Loucy (cell line): ENCODE results near the gene MARCKSL1.
A peak's percentile ranks its signal among the peaks of the same experiment; 100 is the strongest.

Experiments
- H2AFZ ChIP-seq: fragments of 200-600 bp; sonication (generic); 2 replicates; pipeline ENCODE4 v1.6.0; 2016; ENCODE audit warnings: antibody characterized with exemption, mild to moderate bottlenecking, low read length, moderate library complexity
- H3F3A ChIP-seq: fragments of 200-600 bp; 2 replicates; pipeline ENCODE4 v1.6.0; 2016; ENCODE audit warnings: antibody characterized with exemption, low read depth, mild to moderate bottlenecking
- H3K27me3 ChIP-seq: fragments of 200-600 bp; sonication (generic); 2 replicates; pipeline ENCODE4 v1.6.1; 2014; ENCODE audit warnings: low read length, mild to moderate bottlenecking; ENCODE audit not compliant: insufficient read depth, poor library complexity, severe bottlenecking
- H3K36me3 ChIP-seq: fragments of 200-600 bp; sonication (generic); 2 replicates; pipeline ENCODE4 v1.6.1; 2016; ENCODE audit warnings: low read length; ENCODE audit not compliant: insufficient read depth
- H3K4me1 ChIP-seq: fragments of 200-600 bp; sonication (generic); 2 replicates; pipeline ENCODE4 v1.5.1; 2014; ENCODE audit warnings: low read length, mild to moderate bottlenecking; ENCODE audit not compliant: insufficient read depth, poor library complexity, severe bottlenecking
- H3K4me2 ChIP-seq: fragments of 200-600 bp; sonication (generic); 2 replicates; pipeline ENCODE4 v1.6.0; 2014; ENCODE audit warnings: antibody characterized with exemption, low read length, low read depth, mild to moderate bottlenecking; ENCODE audit not compliant: poor library complexity, severe bottlenecking
- H3K4me3 ChIP-seq: fragments of 200-600 bp; sonication (generic); 2 replicates; pipeline ENCODE4 v1.5.1; 2014; ENCODE audit warnings: low read length, mild to moderate bottlenecking, mixed read lengths; ENCODE audit not compliant: poor library complexity, severe bottlenecking
- H3K79me2 ChIP-seq: fragments of 200-600 bp; sonication (generic); 2 replicates; pipeline ENCODE4 v1.6.1; 2014; ENCODE audit warnings: low read length; ENCODE audit not compliant: insufficient read depth
- H3K9ac ChIP-seq: fragments of 200-600 bp; sonication (generic); 2 replicates; pipeline ENCODE4 v1.6.0; 2014; ENCODE audit warnings: mild to moderate bottlenecking, low read depth, low read length, moderate library complexity; ENCODE audit not compliant: poor library complexity, severe bottlenecking
- H3K9me2 ChIP-seq: fragments of 200-600 bp; sonication (generic); replicated peaks from 2 replicates; pipeline ENCODE4 v1.6.1; 2016; ENCODE audit warnings: low read depth, low read length, mixed read lengths
- H3K9me3 ChIP-seq: fragments of 200-600 bp; sonication (generic); 2 replicates; pipeline ENCODE4 v1.6.1; 2014; ENCODE audit warnings: mild to moderate bottlenecking, antibody characterized with exemption, low read length, low read depth; ENCODE audit not compliant: insufficient read depth
- H4K20me1 ChIP-seq: fragments of 200-600 bp; sonication (generic); 2 replicates; pipeline ENCODE4 v1.6.0; 2014; ENCODE audit warnings: antibody characterized with exemption, low read length, mild to moderate bottlenecking; ENCODE audit not compliant: insufficient read depth, poor library complexity, severe bottlenecking
- EZH2phosphoT487 ChIP-seq: fragments of 200-600 bp; IDR thresholded peaks from 2 replicates; pipeline ENCODE4 v1.6.1; 2018; ENCODE audit warnings: antibody characterized with exemption, mild to moderate bottlenecking, moderate library complexity, borderline replicate concordance
- TF ChIP-seq, protein P1 (sequence below): fragments of 200-600 bp; sonication (generic); conservative IDR thresholded peaks from 2 replicates; pipeline ENCODE4 v1.5.1; 2014; ENCODE audit warnings: mild to moderate bottlenecking, antibody characterized with exemption, low read length

The MARCKSL1 gene

DNA sequence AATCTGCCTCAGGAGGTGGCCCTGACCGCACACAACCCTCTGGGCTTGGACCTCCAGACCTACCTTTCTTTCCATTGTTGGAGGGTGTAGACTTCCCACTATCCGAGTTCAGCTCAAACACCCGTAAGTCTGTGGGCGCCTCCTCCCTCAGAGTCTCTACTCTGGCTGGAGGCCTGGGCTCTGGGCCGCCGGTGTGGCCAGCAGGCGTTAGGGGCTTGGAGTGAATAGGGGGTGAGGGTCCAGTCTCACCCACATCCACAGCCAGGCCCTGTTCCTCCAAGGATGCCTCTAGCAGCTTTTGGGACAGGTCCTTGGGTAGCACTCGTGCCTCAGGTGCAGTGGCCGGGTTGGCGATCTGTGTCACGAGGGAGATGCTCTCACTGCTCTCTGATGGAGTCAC lies 40.2 kb upstream of the MARCKSL1 start:
- Histone ChIP-seq H3F3A (no peaks in the 10 kb centered on the region), H3K9me2 (no peaks in the 10 kb centered on the region), H3K4me2 (no peak overlapping the region), H3K9ac (no peak overlapping the region), H3K4me1 (peaks cover 12% of the 10 kb centered on the region), H2AFZ (no peak overlapping the region), H3K4me3 (no peak overlapping the region), H3K36me3 (peaks cover 63% of the 10 kb centered on the region; the same call in 1 of the 2 replicates), H3K9me3 (no peaks in the 10 kb centered on the region), H4K20me1 (peaks cover 5% of the 10 kb centered on the region), H3K79me2 (no peaks in the 10 kb centered on the region), H3K27me3 (no peaks in the 10 kb centered on the region)
- TF ChIP-seq, protein P1, sequence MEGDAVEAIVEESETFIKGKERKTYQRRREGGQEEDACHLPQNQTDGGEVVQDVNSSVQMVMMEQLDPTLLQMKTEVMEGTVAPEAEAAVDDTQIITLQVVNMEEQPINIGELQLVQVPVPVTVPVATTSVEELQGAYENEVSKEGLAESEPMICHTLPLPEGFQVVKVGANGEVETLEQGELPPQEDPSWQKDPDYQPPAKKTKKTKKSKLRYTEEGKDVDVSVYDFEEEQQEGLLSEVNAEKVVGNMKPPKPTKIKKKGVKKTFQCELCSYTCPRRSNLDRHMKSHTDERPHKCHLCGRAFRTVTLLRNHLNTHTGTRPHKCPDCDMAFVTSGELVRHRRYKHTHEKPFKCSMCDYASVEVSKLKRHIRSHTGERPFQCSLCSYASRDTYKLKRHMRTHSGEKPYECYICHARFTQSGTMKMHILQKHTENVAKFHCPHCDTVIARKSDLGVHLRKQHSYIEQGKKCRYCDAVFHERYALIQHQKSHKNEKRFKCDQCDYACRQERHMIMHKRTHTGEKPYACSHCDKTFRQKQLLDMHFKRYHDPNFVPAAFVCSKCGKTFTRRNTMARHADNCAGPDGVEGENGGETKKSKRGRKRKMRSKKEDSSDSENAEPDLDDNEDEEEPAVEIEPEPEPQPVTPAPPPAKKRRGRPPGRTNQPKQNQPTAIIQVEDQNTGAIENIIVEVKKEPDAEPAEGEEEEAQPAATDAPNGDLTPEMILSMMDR: no peak
- no peak for TF ChIP-seq EZH2phosphoT487

DNA sequence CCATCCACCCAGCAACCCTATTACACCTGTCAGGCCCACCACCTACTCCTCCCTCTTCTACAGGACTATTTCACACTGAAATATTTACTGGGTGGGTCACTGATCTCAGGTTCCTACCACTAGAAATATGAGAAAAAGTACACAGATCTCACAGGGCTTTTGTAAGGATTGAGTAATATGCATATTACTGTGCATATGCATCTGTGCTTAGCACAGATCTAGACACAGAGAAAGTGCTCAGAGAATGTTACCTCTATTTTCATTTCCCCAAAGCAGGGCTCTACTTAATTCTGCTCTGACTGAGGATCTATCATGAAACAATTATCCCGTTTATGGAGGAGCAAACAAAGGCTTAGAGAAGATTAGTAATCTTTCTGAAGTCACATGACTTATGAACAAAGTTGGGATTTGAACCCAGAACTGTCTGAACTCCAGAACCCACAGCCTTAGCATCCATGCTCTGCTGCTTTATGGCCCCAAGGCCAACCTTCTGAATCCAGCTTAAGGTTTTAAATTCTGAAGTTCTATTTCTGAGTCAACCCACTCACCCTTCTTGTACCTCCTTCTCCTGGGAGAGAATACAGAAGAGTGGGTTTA lies 38.1 kb upstream of the MARCKSL1 start:
- Histone ChIP-seq H3K27me3 (no peaks in the 10 kb centered on the region), H3K9ac (no peak overlapping the region), H3F3A (no peaks in the 10 kb centered on the region), H3K4me2 (no peak overlapping the region), H3K4me1 (peaks cover 12% of the 10 kb centered on the region), H4K20me1 (peaks cover 5% of the 10 kb centered on the region), H3K36me3 (peaks cover 45% of the 10 kb centered on the region; the same call in 1 of the 2 replicates), H3K9me3 (no peaks in the 10 kb centered on the region), H2AFZ (no peak overlapping the region), H3K9me2 (no peaks in the 10 kb centered on the region), H3K79me2 (no peaks in the 10 kb centered on the region), H3K4me3 (no peak overlapping the region)
- no peak for TF ChIP-seq EZH2phosphoT487
- TF ChIP-seq, protein P1: no peak

DNA sequence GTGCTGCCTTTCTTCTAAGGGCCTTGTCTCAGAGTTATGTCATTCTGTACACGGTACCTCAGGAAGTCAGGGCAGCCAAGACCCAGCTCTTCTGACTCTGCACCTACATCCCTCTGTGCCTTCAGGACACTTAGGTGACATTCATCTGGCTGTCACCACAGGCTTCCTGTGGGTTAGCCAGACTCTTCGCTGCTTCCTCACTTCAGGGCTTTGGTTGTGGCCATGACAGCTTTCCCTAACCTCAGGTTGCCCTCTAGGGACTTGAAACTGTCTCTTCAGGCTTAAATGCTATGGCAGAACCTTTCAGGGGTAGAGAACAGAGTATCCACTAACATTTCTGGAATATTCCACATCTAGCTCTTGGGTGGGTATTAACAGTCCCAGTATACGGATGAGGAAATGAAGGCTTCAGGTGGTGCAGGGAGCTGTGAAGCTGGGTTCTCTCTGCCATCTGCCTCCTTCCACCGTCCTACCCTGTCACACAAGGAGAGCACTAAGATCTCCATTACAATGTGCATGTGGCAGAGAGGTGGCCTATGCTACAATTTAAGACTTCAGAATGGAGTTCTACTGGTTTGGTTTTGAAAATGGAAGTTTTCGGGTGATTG lies 36.2 kb upstream of the MARCKSL1 start:
- Histone ChIP-seq H3K27me3 (no peaks in the 10 kb centered on the region), H3K36me3 (peaks cover 40% of the 10 kb centered on the region; the same call in 1 of the 2 replicates), H3K79me2 (no peaks in the 10 kb centered on the region), H3K9me3 (no peaks in the 10 kb centered on the region), H2AFZ (no peak overlapping the region), H4K20me1 (peaks cover 5% of the 10 kb centered on the region), H3K4me3 (no peak overlapping the region), H3K9ac (no peak overlapping the region), H3K4me1 (peaks cover 12% of the 10 kb centered on the region), H3K9me2 (no peaks in the 10 kb centered on the region), H3K4me2 (peak overlapping the region; percentile 28), H3F3A (no peaks in the 10 kb centered on the region)
- no peak for TF ChIP-seq EZH2phosphoT487
- TF ChIP-seq, protein P1: peak; percentile 72
